GM12872 (cell line): ENCODE data around the gene SGSH.

ENCODE experiments used
- CTCF ChIP-seq: IDR thresholded peaks from 3 replicates; pipeline ENCODE4 v1.5.1; 2011; ENCODE audit warnings: low read depth, mild to moderate bottlenecking, low read length, moderate library complexity; ENCODE audit not compliant: insufficient read depth

The SGSH gene

GRCh38 chr17:80190716-80191115 is 29.4 kb downstream of the SGSH start:
- no peak for TF ChIP-seq CTCF

- no peak for TF ChIP-seq CTCF
Measured at GRCh38 chr17:80189611-80190010, 30.5 kb downstream of the SGSH start.

- TF ChIP-seq CTCF = no peak
Measured at GRCh38 chr17:80187515-80187941, 32.6 kb downstream of the SGSH start.

GRCh38 chr17:80187090-80187489 is 33.0 kb downstream of the SGSH start:
- TF ChIP-seq CTCF = no peak

- TF ChIP-seq CTCF = no peak
Measured at GRCh38 chr17:80185968-80186367, 34.2 kb downstream of the SGSH start.

- TF ChIP-seq CTCF = no peak
Measured at GRCh38 chr17:80184423-80184714, 35.8 kb downstream of the SGSH start.

GRCh38 chr17:80183581-80184422 is 36.3 kb downstream of the SGSH start:
- TF ChIP-seq CTCF = no peak
